ENCODE measurements around the gene ARFGAP1. TPM values are rescaled to one million over a fixed set of nuclear protein-coding genes. Genes with fewer than 3 reads are reported as not detected.
A peak's percentile ranks its signal among the peaks of the same experiment; 100 is the strongest.

ARFGAP1 gene
- total RNA-seq, 1 donor from 2014 or later: 28.1 TPM

- DNase-seq: peak; percentile 12
Observed at GRCh38 chr20:63309261-63310071, 36.9 kb downstream of the ARFGAP1 start.

- no peak for DNase-seq
Observed at GRCh38 chr20:63310265-63310991, 37.8 kb downstream of the ARFGAP1 start.

- DNase-seq: no peak
Observed at GRCh38 chr20:63311186-63311832, 38.7 kb downstream of the ARFGAP1 start.

GRCh38 chr20:63311833-63312243 is 39.2 kb downstream of the ARFGAP1 start:
- DNase-seq: no peak

- no peak for DNase-seq
Observed at GRCh38 chr20:63312273-63312672, 39.7 kb downstream of the ARFGAP1 start.

GRCh38 chr20:63312690-63313348 is 40.2 kb downstream of the ARFGAP1 start:
- no peak for DNase-seq

GRCh38 chr20:63313349-63314014 is 40.9 kb downstream of the ARFGAP1 start:
- no peak for DNase-seq

- no peak for DNase-seq
Observed at GRCh38 chr20:63314015-63314471, 41.4 kb downstream of the ARFGAP1 start.

GRCh38 chr20:63314566-63315239 is 42.1 kb downstream of the ARFGAP1 start:
- no peak for DNase-seq

- no peak for DNase-seq
Observed at GRCh38 chr20:63315240-63315689, 42.7 kb downstream of the ARFGAP1 start.

GRCh38 chr20:63315731-63316491 is 43.3 kb downstream of the ARFGAP1 start:
- no peak for DNase-seq

GRCh38 chr20:63316502-63316921 is 43.9 kb downstream of the ARFGAP1 start:
- no peak for DNase-seq

GRCh38 chr20:63317061-63317460 is 44.4 kb downstream of the ARFGAP1 start:
- no peak for DNase-seq

- no peak for DNase-seq
Observed at GRCh38 chr20:63317601-63318291, 45.1 kb downstream of the ARFGAP1 start.

- no peak for DNase-seq
Observed at GRCh38 chr20:63318391-63319163, 46.0 kb downstream of the ARFGAP1 start.

GRCh38 chr20:63319164-63320040 is 46.8 kb downstream of the ARFGAP1 start:
- no peak for DNase-seq

GRCh38 chr20:63320041-63320511 is 47.5 kb downstream of the ARFGAP1 start:
- DNase-seq: no peak

Measured in occipital lobe (tissue), 2 donors.